Hindlimb muscle (tissue), 1 donor: ENCODE measurements around the gene FMN2. TPM values are rescaled to one million over a fixed set of nuclear protein-coding genes. Genes with fewer than 3 reads are reported as not detected.

ENCODE experiments used
- DNase-seq: peaks from one replicate; pipeline ENCODE4 v3.0.0-alpha.2; 2013
- polyA plus RNA-seq: library from polyadenylated mRNA; unstranded; fragments of 120-200 nt; gene quantifications from one replicate; pipeline ENCODE4 v1.2.1, GENCODE V29; 2013; ENCODE audit not compliant: insufficient read length

The FMN2 gene
- polyA plus RNA-seq, 1 donor = 0.23 TPM

- DNase-seq = no peak
Observed at GRCh38 chr1:240496941-240497340, 405.3 kb downstream of the FMN2 start.

- no peak for DNase-seq
Observed at GRCh38 chr1:240497908-240498307, 406.2 kb downstream of the FMN2 start.

- no peak for DNase-seq
Observed at GRCh38 chr1:240498335-240498734, 406.7 kb downstream of the FMN2 start.

GRCh38 chr1:240499012-240499411 is 407.3 kb downstream of the FMN2 start:
- DNase-seq = no peak

GRCh38 chr1:240500647-240501046 is 409.0 kb downstream of the FMN2 start:
- DNase-seq = no peak

GRCh38 chr1:240501115-240501514 is 409.4 kb downstream of the FMN2 start:
- no peak for DNase-seq

GRCh38 chr1:240503036-240503435 is 411.4 kb downstream of the FMN2 start:
- no peak for DNase-seq

GRCh38 chr1:240503558-240503957 is 411.9 kb downstream of the FMN2 start:
- DNase-seq = no peak

- no peak for DNase-seq
Observed at GRCh38 chr1:240506176-240506575, 414.5 kb downstream of the FMN2 start.

- no peak for DNase-seq
Observed at GRCh38 chr1:240508201-240508600, 416.5 kb downstream of the FMN2 start.

GRCh38 chr1:240508950-240509349 is 417.3 kb downstream of the FMN2 start:
- no peak for DNase-seq

GRCh38 chr1:240511789-240512188 is 420.1 kb downstream of the FMN2 start:
- DNase-seq = no peak

GRCh38 chr1:240515505-240515904 is 423.8 kb downstream of the FMN2 start:
- no peak for DNase-seq

- no peak for DNase-seq
Observed at GRCh38 chr1:240516069-240516468, 424.4 kb downstream of the FMN2 start.

GRCh38 chr1:240517891-240518290 is 426.2 kb downstream of the FMN2 start:
- DNase-seq = no peak

GRCh38 chr1:240522122-240522822 is 430.6 kb downstream of the FMN2 start:
- DNase-seq = no peak

GRCh38 chr1:240524356-240525069 is 432.8 kb downstream of the FMN2 start:
- DNase-seq = no peak
